Panc1 (cell line): Measurements from ENCODE around the gene CHRNE. TPM values are rescaled to one million over a fixed set of nuclear protein-coding genes. Genes with fewer than 3 reads are reported as not detected.

Experiments used
- ATAC-seq: fragments of 200-7000 bp; cut with Tn5 transposase; 2 replicates; pipeline ENCODE4 v1.9.1; 2020; ENCODE audit warnings: mild to moderate bottlenecking, moderate library complexity
- BruUV-seq: library from RNA; stranded (reverse); fragments of 400-500 nt; replicated peaks from 2 replicates; lab custom pipeline; 2021; lab: Mats Ljungman, UMichigan
- CTCF ChIA-PET: fragments of 300-600 bp; sonication (Branson Sonifier 250); formaldehyde crosslinking; loops from one replicate; lab custom pipeline; 2022; ENCODE audit warnings: antibody characterized with exemption; lab: Charles Lee
- POLR2A ChIA-PET: fragments of 300-600 bp; sonication (Branson Sonifier 250); formaldehyde crosslinking; loops from one replicate; lab custom pipeline; 2022; ENCODE audit warnings: antibody characterized with exemption; lab: Charles Lee
- DNase-seq: peaks from one replicate; pipeline ENCODE4 v3.0.0-alpha.2; 2010; ENCODE audit warnings: low read depth, low spot score
- H3K27ac ChIP-seq: 2 replicates; pipeline ENCODE4 v1.5.1; 2011; ENCODE audit warnings: mild to moderate bottlenecking, low read length, inconsistent platforms
- H3K27me3 ChIP-seq: fragments of 200-500 bp; sonication (Bioruptor generic); 2 replicates; pipeline ENCODE4 v1.6.0; 2014; ENCODE audit warnings: low read length, inconsistent platforms; ENCODE audit not compliant: control insufficient read depth, insufficient read depth
- H3K36me3 ChIP-seq: fragments of 200-500 bp; sonication (Bioruptor generic); 2 replicates; pipeline ENCODE4 v1.5.1; 2014; ENCODE audit warnings: inconsistent platforms, mild to moderate bottlenecking, low read length, moderate library complexity; ENCODE audit not compliant: control insufficient read depth, insufficient read depth
- H3K4me1 ChIP-seq: 2 replicates; pipeline ENCODE4 v1.5.1; 2011; ENCODE audit warnings: inconsistent platforms, mild to moderate bottlenecking, low read length, moderate library complexity; ENCODE audit not compliant: control insufficient read depth, insufficient read depth
- H3K4me3 ChIP-seq, 2 experiments: 2 replicates each; pipeline ENCODE4 v1.5.1; 2011 to 2012; ENCODE audit warnings: low read depth in 2 of 2, low read length in 2 of 2, mild to moderate bottlenecking in 2 of 2, inconsistent platforms in 1 of 2, moderate library complexity in 1 of 2
- H3K9me3 ChIP-seq: fragments of 200-500 bp; sonication (Bioruptor generic); 2 replicates; pipeline ENCODE4 v1.5.1; 2014; ENCODE audit warnings: low read depth, mild to moderate bottlenecking, inconsistent platforms, low read length, moderate library complexity; ENCODE audit not compliant: control insufficient read depth, insufficient read depth
- POLR2AphosphoS5 ChIP-seq: IDR thresholded peaks from 2 replicates; pipeline ENCODE4 v1.6.1; 2012; ENCODE audit warnings: mild to moderate bottlenecking, low read depth, low read length, moderate library complexity
- SIN3A ChIP-seq: IDR thresholded peaks from 2 replicates; pipeline ENCODE4 v1.6.1; 2012; ENCODE audit warnings: low read depth, mild to moderate bottlenecking, low read length, moderate library complexity, borderline replicate concordance; ENCODE audit not compliant: insufficient read depth
- TCF7L2 ChIP-seq: IDR thresholded peaks from 2 replicates; pipeline ENCODE4 v1.6.1; 2011; ENCODE audit warnings: mild to moderate bottlenecking, low read depth, low read length, inconsistent platforms
- in situ Hi-C: cut with HindIII; loops from 2 replicates; pipeline ENCODE4 v1.10.0; 2016; ENCODE audit warnings: low sequenced_read_pairs, low pct_unique_long_range_greater_than_20kb
- intact Hi-C: fragments of 100-400 bp; cut with micrococcal nuclease; formaldehyde crosslinking; loops from one replicate; pipeline ENCODE4 v1.10.0; 2022; ENCODE audit not compliant: unreplicated experiment
- total RNA-seq: library from RNA; stranded (reverse); gene quantifications from one replicate; pipeline ENCODE4 v1.2.1, GENCODE V29; 2021; ENCODE audit not compliant: unreplicated experiment
- TF ChIP-seq, protein P1 (sequence below): fragments of 450-650 bp; IDR thresholded peaks from 2 replicates; pipeline ENCODE4 v1.5.1; 2017; ENCODE audit warnings: mild to moderate bottlenecking
- TF ChIP-seq, protein P2 (sequence below), 2 experiments: IDR thresholded peaks; 2 replicates each; pipeline ENCODE4 v1.6.1; 2011 to 2012; ENCODE audit warnings: low read depth in 2 of 2, control low read depth in 1 of 2, low read length in 1 of 2, mild to moderate bottlenecking in 1 of 2, moderate library complexity in 1 of 2; ENCODE audit not compliant: insufficient read depth in 1 of 2

Gene CHRNE
- total RNA-seq, 1 experiment from 2014 or later = 0.13 TPM

- no peak for ATAC-seq
Measured at GRCh38 chr17:4913994-4914393, 11.1 kb upstream of the CHRNE start.

GRCh38 chr17:4908711-4909496 is 6.0 kb upstream of the CHRNE start:
- no peaks in the 10 kb centered on the region for H3K9me3 ChIP-seq
- in situ Hi-C loops = no loop called here
- POLR2A ChIA-PET = no interaction called here
- peak; percentile 96 for ATAC-seq
- TF ChIP-seq, protein P1, sequence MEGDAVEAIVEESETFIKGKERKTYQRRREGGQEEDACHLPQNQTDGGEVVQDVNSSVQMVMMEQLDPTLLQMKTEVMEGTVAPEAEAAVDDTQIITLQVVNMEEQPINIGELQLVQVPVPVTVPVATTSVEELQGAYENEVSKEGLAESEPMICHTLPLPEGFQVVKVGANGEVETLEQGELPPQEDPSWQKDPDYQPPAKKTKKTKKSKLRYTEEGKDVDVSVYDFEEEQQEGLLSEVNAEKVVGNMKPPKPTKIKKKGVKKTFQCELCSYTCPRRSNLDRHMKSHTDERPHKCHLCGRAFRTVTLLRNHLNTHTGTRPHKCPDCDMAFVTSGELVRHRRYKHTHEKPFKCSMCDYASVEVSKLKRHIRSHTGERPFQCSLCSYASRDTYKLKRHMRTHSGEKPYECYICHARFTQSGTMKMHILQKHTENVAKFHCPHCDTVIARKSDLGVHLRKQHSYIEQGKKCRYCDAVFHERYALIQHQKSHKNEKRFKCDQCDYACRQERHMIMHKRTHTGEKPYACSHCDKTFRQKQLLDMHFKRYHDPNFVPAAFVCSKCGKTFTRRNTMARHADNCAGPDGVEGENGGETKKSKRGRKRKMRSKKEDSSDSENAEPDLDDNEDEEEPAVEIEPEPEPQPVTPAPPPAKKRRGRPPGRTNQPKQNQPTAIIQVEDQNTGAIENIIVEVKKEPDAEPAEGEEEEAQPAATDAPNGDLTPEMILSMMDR = peak; percentile 90
- no peak for TF ChIP-seq TCF7L2
- no peak for TF ChIP-seq POLR2AphosphoS5
- BruUV-seq = no TSS peak
- peaks cover 8% of the 10 kb centered on the region; the same call in 1 of the 2 replicates for H3K4me1 ChIP-seq
- intact Hi-C loops = no loop called here
- H3K36me3 ChIP-seq = no peaks in the 10 kb centered on the region
- H3K27me3 ChIP-seq = no peaks in the 10 kb centered on the region
- no peak overlapping the region for H3K4me3 ChIP-seq
- peak; percentile 65 for DNase-seq
- peak overlapping the region; percentile 34; the same call in 1 of the 2 replicates for H3K27ac ChIP-seq
- CTCF ChIA-PET = interaction anchor here (0.6 to 1.1 kb wide), 3 partner anchors 10 to 28 kb away, joined by 3 to 4 read pairs (median 4); partner anchors contain the start of gene C17orf107

More at GRCh38 chr17:4913994-4914393, 11.1 kb upstream of the CHRNE start:
- Histone ChIP-seq H3K4me1 (no peaks in the 10 kb centered on the region), H3K36me3 (no peaks in the 10 kb centered on the region), H3K27me3 (no peaks in the 10 kb centered on the region), H3K9me3 (no peaks in the 10 kb centered on the region), H3K27ac (no peak overlapping the region), H3K4me3 (no peak overlapping the region)
- BruUV-seq = no TSS peak
- in situ Hi-C loops (no loop called here), intact Hi-C loops (no loop called here)
- ChIA-PET POLR2A (interaction anchor here (0.6 kb wide), 1 partner anchor 110 kb away, joined by 3 read pairs; no protein-coding TSS in a partner anchor), CTCF (no interaction called here)
- TF ChIP-seq TCF7L2 = no peak
- TF ChIP-seq POLR2AphosphoS5 = no peak
- TF ChIP-seq, protein P1 = no peak
- TF ChIP-seq SIN3A = no peak
- TF ChIP-seq, protein P2, sequence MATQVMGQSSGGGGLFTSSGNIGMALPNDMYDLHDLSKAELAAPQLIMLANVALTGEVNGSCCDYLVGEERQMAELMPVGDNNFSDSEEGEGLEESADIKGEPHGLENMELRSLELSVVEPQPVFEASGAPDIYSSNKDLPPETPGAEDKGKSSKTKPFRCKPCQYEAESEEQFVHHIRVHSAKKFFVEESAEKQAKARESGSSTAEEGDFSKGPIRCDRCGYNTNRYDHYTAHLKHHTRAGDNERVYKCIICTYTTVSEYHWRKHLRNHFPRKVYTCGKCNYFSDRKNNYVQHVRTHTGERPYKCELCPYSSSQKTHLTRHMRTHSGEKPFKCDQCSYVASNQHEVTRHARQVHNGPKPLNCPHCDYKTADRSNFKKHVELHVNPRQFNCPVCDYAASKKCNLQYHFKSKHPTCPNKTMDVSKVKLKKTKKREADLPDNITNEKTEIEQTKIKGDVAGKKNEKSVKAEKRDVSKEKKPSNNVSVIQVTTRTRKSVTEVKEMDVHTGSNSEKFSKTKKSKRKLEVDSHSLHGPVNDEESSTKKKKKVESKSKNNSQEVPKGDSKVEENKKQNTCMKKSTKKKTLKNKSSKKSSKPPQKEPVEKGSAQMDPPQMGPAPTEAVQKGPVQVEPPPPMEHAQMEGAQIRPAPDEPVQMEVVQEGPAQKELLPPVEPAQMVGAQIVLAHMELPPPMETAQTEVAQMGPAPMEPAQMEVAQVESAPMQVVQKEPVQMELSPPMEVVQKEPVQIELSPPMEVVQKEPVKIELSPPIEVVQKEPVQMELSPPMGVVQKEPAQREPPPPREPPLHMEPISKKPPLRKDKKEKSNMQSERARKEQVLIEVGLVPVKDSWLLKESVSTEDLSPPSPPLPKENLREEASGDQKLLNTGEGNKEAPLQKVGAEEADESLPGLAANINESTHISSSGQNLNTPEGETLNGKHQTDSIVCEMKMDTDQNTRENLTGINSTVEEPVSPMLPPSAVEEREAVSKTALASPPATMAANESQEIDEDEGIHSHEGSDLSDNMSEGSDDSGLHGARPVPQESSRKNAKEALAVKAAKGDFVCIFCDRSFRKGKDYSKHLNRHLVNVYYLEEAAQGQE (IDR thresholded peaks at IDR 0.05; ENCODE audit: insufficient read depth in 1 of 2, low read depth in 2 of 2, low read length in 1 of 2) = no peak
- no peak for DNase-seq
